ENCODE data around the gene DUSP11. TPM values are rescaled to one million over a fixed set of nuclear protein-coding genes. Genes with fewer than 3 reads are reported as not detected.
"Not testable (repeated sequence)": the region's sequence is repeated elsewhere in the genome, so short reads cannot be mapped to it uniquely, and the experiment has no call there.

Gene DUSP11
- polyA plus RNA-seq, 1 donor: 17.0 TPM

- not testable (repeated sequence) for DNase-seq (ENCODE audit: low read depth)
Observed at GRCh38 chr2:73717695-73718094, 62.2 kb downstream of the DUSP11 start.

- DNase-seq (ENCODE audit: low read depth): no peak
Observed at GRCh38 chr2:73717251-73717606, 62.7 kb downstream of the DUSP11 start.

- DNase-seq (ENCODE audit: low read depth): no peak
Observed at GRCh38 chr2:73716543-73717250, 63.2 kb downstream of the DUSP11 start.

GRCh38 chr2:73714091-73714490 lies 65.8 kb downstream of the DUSP11 start:
- no peak for DNase-seq (ENCODE audit: low read depth)

Other genes starting within 250 kb of the DUSP11 start
- 0.29 TPM for gene NAT8, start 137.7 kb downstream of the DUSP11 start, polyA plus RNA-seq (ENCODE audit: insufficient read length)
- 42.3 TPM for gene TPRKB, start 42.8 kb downstream of the DUSP11 start, polyA plus RNA-seq (ENCODE audit: insufficient read length)
- gene C2orf78, start 4.1 kb upstream of the DUSP11 start, polyA plus RNA-seq (ENCODE audit: insufficient read length): not detected
- gene STAMBP, start 48.9 kb upstream of the DUSP11 start, polyA plus RNA-seq (ENCODE audit: insufficient read length): 42.9 TPM
- gene ACTG2, start 112.9 kb upstream of the DUSP11 start, polyA plus RNA-seq (ENCODE audit: insufficient read length): 5.1 TPM
- gene DGUOK, start 146.8 kb upstream of the DUSP11 start, polyA plus RNA-seq (ENCODE audit: insufficient read length): 35.3 TPM
- gene TET3, start 204.8 kb upstream of the DUSP11 start, polyA plus RNA-seq (ENCODE audit: insufficient read length): 9.0 TPM

Data from forelimb muscle (tissue), 1 donor.